Fibroblast of skin of back (primary cell): ENCODE data around the gene MAP3K1.
"Not testable (repeated sequence)": the region's sequence is repeated elsewhere in the genome, so short reads cannot be mapped to it uniquely, and the experiment has no call there.

Experiments used
- DNase-seq: peaks from one replicate; pipeline ENCODE4 v3.0.0-alpha.2; 2013

MAP3K1 gene

DNA sequence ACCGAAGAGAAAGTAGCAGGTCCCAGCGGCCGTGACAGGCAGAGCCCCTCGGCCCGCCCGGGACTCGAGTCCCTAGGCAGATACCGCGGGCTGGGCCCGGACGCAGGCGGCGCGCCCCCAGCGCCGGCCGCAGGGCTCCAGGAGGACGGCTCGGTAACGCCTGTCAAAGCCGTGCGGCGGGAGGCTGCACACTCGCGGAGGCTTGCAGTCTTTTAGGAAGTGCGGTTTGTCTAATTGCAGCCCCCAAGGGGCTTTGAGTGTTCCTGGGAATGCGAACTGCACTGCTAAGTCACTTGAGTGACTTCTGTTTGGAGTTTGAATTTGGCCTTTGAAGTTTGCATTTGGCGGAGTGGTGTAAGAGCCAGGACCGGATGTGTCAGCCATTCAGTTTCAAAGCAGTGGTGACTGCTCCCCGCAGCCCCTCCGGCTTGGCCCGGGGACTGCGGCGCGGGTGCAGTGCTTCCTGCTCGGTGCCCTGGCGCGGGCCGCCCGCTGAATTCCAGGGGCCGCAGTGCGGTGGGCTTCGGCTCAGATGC is 1.3 kb downstream of the MAP3K1 start:
- DNase-seq: peak; percentile 74

DNA sequence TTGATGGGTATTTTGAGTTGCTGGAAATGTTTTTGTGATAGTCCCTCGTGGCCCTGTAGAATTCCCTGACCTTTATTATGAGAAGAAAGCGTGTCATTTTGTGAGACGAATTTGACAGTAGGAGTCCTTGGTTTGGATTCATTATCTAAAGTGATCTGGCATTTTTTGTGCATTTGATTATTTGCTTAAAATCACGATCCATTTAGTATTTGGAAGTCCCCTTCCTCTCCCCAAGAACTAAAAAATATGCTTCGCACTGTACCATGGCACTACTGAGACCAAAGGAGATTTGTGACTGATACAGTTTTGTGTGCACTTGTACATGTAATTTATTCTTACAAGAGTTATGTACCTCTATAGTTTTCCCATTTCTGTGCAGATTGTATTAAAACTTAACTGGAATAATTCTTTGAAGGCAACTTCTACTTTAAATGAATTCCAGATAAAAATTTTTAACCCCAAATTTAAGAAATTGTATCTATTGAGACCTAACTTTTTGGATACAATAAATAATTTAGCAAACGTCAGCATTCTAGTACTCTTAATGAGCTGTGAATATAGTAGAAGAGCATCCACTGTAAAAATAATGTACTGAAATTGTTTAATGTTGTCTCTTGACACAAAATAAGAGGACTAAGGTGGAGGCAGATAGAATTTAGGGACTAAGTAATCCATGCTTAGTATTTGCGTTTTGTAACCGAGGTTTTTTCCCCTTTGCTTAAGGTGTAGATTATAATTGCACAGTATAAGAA is 2.1 kb downstream of the MAP3K1 start:
- no peak for DNase-seq

DNA sequence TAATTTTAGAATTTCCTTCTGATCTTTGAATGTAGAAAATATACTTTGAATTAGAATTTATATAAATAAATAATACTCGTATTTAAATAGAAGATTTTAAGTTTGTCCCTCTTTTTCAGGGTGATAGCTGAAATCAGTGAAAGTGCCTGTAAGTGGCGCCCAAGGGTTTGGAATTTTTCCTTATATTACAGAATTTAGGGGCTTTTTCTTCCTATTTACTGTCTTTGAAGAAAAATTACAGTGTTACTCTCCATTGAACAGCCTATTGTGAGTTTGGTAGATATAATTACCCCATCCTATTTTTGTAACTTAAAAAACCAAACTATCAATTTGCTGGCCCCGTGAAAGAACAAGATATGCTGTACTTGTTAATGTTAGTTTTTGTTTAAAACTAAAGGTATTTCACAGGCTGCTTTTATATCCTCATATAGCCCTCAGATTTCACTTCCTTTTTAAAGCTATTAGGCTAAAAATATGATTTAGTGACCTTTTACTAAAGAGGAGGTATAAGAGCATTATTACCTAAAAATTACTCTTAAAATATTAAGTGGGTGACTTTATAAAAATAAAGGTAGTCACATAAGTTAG is 3.2 kb downstream of the MAP3K1 start:
- peak; percentile 24 for DNase-seq

DNA sequence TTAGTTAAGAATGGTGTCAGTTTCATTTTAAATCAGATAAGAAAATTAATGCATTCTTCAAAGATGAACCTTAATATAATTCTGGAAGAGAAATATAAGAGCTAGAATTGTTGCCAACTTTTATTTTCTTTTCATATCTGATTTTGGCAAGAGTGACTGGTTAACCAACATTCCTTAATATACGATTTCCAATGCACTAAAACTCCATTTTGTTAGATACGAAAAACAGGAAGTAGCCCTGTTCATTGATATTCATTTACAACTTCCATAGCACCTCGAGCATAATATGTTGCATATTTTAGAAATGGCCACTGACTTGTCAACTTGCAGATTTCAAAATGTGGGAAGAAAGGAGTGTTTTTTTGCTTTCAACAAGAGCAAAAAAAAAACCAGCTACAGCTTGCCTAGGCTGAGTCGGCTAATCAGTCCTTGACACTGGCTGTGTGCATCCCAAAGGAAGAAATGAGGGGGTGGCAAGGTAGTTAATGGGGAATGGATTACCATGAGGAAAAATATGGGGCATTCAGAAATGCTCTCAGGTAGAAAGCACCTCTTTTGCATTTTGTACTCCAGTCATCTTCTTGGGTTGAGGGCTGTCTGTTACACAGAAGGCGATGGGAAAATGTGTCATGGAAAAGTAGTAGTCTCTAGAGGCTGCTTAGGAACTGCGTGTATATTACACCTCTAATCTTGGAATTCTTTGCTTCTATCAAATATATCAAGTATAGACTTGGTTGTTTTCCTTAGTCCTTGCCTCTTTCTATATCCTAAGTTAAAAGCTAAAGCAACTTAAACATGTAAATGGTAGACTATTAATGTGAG is 3.9 kb downstream of the MAP3K1 start:
- peak; percentile 20 for DNase-seq

DNA sequence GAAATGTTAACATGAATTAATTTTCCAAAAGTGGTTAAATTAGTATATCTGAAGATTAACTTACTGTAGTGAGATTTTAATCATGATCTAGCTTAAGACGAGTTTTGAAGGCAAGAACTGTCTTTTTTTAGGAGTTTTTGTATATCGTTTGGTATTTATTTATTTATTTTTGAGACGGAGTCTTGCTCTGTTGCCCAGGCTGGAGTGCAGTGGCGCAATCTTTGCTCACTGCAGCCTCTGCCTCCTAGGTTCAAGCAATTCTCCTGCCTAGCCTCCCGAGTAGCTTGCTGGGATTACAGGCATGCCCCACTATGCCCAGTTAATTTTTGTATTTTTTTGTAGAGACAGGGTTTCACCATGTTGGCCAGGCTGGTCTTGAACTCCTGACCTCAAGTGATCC is 6.5 kb downstream of the MAP3K1 start:
- not testable (repeated sequence) for DNase-seq

DNA sequence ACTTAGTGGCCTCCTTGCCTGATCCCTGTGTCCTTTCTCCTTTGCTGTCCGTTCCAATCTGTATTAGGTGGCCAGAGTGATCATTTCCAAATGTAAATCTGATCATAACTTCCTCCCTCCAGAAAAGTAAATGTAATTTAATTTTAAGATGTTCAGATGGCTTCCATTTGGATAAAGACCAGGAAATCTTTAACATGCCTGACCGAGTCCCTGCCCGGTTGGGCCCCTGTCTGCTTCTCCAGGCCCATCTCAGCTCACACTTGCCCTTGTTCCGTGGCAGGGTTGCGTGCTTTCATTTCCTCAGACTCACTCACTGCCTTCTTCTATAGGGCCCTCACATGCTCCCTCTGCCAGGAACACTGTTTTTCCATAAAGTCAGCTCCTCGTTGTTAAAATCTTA is 7.6 kb downstream of the MAP3K1 start:
- no peak for DNase-seq

DNA sequence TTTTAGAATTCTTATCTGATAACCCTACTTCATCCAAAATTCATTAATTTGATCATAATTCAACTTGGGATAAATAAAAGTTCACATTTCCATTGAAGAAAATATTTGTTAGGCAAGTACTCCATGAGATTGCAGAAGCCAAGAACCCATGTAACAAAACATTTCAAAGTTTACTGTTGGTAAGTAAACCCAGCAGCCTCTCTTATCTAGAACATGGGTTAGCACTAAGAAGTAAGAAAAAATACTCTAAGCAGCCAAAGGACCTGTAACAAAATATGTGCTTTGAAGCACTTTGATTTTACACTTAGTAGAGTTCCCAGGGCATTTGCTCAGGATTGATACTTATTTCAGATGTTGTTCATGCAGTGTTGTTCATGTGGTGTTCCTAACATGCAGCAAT is 8.7 kb downstream of the MAP3K1 start:
- DNase-seq: no peak

DNA sequence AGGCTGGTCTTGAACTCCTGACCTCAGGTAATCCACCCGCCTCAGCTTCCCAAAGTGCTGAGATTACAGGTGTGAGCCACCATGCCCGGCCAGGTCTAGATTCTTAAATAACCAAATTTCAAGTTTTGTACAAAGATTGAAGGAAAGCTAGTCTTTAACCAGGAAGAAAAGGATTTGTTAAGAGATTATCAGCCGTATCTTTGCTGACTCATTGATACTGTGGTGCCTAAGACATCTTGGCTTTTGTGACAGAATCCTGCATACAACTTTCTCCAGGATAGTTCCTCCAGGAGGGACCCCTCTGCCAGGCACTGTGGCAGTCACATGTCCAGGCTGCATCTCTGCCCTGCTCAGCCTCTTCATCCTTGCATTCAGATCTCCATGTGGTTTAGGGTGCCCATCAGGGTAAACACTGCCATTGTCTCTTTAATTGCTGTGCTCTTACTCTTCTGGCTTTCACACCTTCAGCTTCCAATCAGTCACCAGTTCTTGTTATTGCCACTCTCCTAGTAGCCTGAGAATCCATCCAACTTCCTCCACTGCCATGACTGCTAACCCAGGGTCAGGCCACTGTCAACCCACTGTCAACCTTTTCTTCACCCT is 10.0 kb downstream of the MAP3K1 start:
- no peak for DNase-seq

DNA sequence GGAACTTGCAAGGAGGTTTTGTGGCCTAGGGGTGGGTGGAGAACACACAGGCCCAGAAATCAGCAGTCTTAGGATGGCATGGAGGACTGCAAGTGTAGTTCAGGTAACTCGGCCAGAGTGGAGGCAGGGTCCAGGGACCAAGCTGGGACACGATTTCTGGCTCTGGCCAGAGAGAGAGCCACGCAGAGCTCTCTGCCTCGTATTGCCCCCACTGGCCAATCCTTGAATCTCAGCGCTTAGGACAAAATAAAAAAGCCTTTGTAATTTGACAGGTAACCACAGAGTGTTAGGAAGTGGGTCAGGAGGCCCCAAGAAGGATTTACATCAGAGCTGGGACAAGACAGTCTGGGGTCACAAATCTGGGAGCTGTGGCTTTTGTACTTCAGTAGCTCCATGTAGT is 11.7 kb downstream of the MAP3K1 start:
- no peak for DNase-seq

DNA sequence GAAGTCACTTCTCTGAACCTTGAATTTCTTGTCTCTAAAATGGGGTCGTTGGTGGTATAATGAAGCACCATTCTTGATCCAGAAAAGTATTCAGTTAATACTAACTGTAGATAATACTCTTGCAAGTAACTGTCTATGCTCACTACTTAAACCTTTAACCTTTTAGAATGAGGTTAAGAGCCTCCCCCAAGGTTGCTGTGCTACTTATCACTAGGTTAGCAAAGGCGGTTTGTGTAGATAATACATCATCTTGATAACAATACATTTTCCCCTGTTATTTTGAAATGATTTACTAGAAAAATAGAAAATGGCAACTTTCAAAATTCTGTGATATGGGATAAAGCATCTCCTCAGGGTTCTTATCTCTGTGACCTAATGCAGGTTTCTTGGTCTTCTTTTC is 12.6 kb downstream of the MAP3K1 start:
- no peak for DNase-seq

DNA sequence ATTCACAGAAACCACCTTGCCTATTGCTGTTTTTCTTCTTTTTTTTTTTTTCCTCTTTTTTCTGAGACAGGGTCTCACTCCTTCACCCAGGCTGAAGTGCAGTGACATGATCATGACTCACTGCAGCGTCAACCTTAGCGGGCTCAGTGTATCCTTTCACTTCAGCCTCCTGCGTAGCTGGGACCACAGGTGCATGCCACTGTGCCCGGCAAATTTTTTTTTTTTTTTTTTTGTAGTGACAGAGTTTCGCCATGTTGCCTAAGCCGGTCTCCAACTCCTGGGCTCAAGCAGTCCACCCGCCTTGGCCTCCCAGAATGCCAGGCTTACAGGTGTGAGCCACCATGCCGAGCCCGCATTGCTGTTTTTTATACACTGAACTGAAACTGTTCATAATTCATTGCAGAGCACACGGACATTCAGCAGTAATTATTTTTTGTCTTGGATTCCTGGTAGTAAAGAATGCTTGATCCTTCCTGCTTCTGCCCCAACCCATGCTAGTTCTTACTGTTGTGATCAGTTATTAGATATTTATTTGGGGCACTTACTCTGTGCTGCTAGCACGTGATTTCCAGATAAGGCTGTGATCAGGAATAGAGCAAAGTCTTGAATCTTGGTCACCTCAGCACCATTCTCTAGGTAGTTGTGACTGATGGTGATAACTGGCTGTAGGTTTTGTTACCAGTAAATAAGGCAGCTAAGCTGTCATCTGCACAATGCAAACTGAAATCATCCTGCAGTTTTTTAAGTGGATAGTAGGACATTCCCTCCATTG is 14.0 kb downstream of the MAP3K1 start:
- DNase-seq: no peak

DNA sequence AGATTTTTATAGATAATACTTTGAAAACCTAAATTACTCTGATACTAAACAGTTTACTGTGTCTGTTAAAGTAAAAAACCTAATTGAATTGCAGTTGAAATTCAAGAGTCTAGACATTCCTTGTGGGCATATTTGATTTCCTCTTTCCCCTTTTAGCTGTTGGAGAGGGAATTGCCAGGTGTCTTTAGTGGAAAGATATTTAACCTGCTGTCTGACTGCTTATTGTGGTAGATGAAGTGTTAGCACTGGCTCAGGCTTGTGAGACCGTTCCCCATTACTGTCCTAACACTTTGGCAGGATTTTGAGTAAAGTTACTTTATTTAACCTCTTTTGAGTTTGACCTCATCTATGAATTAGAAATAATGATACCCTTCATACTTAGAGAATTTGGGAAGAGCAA is 16.4 kb downstream of the MAP3K1 start:
- no peak for DNase-seq

DNA sequence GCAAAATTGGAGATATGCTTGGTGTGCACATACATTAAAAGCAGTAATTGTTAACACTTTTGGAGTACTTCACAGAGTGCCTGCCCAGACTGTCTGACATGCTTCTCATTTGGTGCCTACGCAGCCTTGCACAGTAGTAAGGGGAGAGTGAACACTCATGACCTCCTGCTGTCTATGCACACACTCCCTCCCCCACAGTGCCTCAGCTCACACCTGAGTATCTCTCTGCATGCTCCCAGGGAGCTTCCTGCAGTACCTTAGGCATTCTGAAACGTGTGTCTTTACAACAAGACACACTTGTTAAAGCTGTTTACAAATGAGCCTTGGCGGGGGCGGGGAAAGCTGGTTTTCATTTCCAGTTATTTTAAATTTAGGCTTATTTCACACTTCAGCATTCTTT is 18.0 kb downstream of the MAP3K1 start:
- no peak for DNase-seq

DNA sequence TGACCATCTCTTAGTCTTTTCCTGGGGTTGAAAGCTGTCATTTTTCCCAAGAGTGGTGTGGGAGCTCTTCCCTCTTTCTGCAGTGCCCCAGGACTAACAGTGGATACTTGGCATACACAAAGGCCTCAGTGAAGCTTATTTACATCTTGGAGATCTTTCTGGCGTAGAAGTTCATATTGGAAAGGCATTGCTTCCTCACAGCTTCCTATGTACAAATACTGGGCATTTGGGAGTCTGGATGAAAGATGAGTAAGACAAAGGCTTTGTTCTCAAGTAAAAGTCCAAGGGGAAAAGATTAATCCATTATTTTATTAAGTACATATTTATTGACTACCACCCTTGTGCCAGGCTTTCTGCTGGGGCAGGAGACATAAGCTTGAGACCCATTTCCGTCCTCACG is 22.0 kb downstream of the MAP3K1 start:
- no peak for DNase-seq

DNA sequence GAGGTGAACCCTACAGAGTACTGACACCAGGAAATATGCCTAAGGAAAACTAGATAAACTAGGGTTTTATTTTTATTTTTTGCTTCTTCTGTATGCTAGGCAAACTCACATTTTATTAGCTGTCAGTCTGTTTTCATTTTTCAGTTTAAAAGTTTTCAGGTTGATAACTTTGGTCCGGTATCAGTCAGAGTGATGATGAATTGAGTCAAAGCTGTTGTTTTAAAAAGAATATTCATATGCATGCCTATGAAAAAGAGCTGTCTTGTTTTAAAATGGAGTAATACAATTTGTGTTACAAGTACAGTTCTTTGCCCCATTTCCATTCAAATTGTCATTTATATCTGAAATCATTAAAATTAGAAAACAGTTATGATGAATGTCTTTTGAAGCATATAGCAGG is 22.6 kb downstream of the MAP3K1 start:
- DNase-seq: no peak

DNA sequence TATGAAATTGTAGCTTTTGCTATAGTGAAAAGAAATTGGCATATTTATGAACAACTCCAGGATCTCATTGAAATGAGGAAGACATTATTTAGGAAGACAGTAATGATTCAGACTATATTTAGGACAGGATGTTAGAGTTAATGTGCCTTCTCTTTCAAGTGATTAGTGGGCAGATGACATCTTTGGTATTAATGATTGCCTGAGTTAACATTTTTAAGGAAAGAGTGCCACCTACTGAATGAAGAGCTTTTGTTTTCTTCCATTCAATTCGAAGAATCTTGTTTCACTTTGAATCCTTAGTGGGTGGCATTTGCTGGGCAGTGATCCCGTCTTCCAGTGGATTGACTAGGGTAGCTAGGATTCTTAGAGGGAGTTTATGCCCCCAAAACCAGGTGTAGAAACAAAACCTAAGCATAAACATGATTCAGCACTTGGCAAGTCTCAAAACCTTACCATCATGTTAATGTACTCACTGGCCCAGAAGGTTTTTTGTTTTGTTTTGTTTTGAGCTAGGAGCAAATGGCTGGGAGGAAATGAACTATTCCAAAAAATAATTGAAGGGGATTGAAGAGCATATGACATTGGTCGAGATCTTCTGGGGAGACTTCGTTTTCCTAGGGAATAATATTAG is 23.2 kb downstream of the MAP3K1 start:
- DNase-seq: peak; percentile 76

DNA sequence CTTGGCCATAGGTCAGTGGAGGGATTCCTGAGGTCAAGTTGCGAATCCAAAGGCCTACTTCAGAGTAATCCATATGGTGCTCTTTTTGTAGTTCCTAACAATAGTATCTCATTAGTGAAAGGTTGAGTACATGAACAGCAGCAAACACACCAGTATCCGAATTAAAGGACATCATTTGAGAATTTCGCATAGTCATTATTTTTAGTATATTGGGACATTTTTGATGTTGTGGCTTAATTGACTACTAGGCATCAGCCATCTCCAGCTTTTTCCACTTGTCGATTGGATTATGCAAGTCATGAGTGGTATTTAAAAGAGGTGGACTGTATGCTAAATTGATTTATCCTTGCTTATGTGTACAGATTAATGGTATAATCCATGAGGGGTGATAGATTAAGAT is 23.7 kb downstream of the MAP3K1 start:
- no peak for DNase-seq

DNA sequence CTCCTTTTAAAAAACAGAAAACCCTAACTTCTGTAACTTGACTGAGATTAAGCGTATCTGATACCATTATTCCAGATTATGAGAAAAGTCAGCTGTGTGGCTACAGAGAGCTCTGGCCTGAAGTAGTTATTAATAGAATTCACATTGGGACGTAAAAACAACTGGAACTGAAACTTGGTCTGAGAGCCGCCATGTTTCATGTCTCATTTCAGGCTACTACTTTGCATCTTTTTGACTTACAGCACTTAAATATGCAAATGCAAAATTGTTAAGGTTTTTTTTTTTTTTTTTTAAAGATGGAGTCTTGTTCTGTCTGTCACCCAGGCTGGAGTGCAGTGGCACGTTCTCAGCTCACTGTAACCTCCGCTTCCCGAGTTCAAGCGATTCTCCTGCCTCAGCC is 25.2 kb downstream of the MAP3K1 start:
- no peak for DNase-seq

DNA sequence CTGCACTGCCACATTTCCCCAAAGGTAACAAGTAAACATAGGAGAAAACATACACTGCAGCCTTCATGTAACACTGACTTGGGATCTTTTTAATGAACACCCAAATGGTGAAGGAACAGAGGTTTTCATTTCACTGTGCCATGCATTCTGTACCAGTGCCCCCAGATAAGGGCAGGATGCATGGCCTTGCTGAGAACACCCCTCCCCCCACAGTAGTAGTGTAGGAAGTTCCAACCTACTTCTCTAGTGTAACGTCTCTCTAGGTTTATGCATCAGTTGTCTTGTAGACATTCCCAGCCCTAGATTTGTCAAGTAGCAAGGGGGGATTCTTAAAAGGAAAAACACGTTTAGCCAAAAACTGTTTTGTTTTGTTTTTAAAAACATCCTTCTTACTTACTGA is 29.9 kb downstream of the MAP3K1 start:
- DNase-seq: no peak

DNA sequence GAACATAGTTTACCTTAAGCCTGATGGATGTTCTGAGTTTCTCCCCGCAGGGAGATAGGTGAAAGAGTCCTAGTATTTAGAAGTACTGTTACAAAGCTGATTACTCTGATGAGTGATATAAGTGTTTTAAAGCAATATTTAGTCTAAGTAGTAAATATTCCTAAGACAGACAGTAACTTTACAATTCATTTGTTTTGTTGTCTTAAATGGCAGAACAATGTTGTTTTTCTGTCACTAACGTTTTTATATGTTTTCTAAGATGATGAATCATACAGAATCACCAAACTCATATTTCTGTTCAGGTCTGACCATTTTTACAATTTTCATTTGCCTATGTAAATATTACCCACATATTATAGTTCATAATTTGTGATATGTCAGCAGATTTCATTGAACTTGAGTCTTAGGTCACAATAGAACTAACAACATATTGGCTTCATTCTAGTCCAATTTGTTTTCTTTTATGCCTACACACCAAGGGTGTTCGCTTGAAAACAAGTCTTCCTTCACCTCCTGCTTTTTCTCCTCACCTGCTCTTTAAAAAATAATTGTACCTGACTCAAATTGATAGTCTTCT is 30.6 kb downstream of the MAP3K1 start:
- DNase-seq: no peak

DNA sequence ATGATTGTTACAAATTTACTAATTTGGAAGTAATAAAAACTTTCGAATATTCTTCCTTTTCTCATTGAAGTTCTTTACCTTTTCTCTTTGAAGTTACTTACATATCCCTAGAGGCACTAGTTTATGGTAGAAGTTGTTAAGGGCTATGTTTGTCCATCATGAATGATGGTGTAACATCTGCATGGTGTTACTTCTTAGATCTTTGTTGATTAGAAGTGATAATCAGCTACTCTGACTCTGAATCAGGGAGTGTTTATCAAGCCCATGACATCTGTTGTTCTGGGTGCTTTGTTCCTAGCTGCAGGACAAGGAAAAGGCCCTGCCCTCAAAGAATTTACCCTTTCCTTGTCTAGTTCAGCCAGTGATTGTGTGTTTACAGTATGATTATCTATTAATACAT is 32.9 kb downstream of the MAP3K1 start:
- no peak for DNase-seq
